Suppressor macrophage (primary cell): ENCODE measurements around the gene MLXIPL.
"Not testable (repeated sequence)": the region's sequence is repeated elsewhere in the genome, so short reads cannot be mapped to it uniquely, and the experiment has no call there.

ENCODE experiments used
- DNase-seq, 4 experiments: peaks; one replicate each; pipeline ENCODE4 v3.0.0-alpha.2; 2020 to 2022
- total RNA-seq, 17 experiments: gene quantifications; one replicate each; lab custom pipeline; 2026; ENCODE audit warnings: mixed read lengths in 6 of 17, inconsistent platforms in 3 of 17; lab: John Stamatoyannopoulos, UW

Gene MLXIPL
- 0.35 to 14.5 (median 2.2) reads per million in 17 experiments for total RNA-seq

DNA sequence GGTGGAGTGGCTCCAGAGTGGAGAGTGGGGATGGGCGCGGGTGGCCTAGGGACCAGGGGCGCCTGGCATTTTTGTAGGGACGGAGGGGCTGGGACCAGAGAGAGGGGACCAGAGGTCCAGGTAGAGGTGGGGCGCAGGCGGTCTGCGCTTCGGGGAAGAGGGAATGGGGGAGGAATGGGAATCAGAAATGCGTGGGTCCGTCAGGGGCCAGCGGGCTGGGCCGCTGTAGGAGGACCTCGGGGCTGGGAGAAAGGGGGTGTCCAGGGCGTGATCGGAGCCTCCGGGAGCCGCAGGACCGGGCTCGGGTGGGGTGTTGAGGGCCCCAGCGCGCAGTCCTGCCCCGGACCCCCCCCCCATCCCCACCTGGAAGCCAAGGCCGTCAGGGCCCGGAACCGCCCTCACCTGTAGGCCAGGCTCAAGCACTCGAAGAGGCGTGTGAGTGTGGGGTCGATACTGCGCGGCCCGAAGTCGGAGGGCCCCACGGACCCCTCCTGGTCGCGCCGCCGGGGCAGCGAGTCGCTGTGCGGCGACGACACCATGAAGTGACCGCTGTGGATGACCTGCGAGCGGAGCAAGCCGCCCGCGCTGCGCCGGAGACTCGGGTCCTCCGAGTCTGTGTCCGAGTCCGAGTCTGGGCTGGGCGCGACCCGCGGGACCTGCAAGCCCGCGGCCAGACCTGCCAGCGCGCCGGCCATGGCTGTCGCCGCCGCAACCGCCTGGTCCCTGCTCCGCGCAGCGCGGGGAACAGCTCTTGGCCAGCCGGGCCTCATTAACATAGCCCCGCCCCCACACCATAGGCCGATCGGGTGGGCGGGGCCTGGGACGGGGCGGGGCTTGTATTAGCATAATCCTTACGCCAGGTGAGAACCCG lies at the start of gene MLXIPL:
Gene MLXIPL, minus strand, starts transcription at position 725 of the 871 bp plus-strand sequence. Its CDS starts 30 bp downstream, at position 695.
- peak; percentile 80 to 90 (median 86) for DNase-seq

DNA sequence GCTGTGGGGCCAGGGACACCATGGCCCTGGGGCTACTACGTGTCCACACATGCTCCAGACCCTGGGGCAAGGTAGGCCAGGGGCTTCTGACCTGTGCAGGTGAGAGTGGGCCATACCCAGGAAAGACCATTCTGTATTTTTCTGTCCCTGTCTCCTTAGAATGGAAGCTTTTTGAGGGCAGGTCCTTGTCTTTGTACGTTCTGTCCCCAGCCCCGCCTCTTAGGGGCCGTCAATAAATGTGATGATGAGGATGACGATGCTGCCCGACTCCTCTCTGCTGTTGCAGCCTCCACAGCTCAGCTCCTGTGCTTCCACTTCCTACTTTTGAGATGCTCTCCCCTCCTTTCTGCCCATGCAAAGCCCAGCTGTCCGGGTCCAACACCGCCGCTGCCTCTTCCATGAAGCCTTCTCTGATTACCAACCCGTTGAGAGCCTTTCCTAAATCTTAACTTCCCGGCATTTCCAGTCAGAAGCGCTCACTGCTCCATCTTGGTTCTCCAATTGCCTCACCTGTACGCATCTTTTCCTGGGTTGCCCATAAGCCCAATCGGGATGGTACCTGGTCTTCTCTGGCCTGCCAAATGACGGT lies 47.6 kb upstream of the MLXIPL start:
- DNase-seq = no peak

DNA sequence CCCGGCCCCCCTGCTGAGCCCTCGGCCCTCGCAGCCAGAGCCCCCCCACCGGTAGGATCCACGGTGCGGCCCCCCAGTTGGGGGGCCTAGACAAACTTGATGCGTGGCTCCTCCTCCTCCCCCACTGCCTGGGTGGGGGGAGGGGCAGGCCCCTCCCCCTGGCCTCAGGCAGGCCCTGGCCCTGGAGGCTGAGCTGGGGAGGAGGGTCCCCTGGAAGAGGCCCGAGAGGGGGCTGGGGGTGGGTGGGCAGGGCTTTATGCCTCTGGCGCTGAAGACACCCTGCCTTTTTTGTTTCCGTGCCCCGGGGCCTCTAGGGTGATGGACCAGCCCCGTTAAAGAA lies 47.0 kb upstream of the MLXIPL start:
- no peak for DNase-seq

DNA sequence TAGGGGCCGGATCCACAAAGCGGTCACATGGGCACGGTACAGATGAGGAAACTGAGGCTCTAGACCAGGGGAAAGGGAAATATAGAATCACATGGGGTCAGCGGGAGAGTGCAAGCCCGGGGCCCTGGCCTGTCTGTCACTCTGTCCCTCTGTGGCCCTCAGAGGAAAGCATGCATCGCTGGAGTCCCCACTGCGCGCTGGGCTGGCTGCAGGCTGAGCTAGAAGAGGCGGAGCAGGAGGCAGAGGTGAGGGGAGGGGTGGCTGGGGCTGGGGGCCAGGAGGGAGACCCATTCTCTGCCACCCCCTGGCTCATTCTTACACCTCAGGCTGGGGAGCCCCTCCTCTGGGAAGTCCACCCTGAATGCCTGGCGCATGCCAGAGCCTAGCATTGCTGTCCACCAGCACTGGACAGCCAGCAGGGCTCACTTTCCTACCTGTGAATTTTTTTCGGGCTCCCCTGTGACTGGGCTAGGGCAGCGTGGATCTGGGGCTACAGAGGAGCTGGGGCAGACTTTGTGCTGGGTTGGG lies 45.6 kb upstream of the MLXIPL start:
- DNase-seq = no peak

DNA sequence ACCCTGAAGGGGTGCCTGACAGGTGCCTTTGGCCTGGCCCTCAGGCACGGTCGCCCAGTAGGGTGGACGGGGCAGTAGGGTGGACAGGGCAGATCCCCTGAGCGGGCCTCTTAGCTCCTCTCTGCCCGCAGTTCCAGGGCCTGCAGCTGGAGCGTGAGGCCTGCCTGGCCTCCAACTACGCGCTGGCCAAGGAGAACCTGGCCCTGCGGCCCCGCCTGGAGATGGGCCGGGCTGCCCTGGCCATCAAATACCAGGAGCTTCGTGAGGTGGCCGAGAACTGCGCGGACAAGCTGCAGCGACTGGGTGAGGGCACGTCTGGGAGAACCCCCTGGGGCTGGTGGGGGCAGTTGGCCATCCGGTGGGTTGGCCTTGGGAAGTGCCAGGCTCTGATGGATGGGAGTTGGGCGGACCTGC lies 45.0 kb upstream of the MLXIPL start:
- DNase-seq = no peak

DNA sequence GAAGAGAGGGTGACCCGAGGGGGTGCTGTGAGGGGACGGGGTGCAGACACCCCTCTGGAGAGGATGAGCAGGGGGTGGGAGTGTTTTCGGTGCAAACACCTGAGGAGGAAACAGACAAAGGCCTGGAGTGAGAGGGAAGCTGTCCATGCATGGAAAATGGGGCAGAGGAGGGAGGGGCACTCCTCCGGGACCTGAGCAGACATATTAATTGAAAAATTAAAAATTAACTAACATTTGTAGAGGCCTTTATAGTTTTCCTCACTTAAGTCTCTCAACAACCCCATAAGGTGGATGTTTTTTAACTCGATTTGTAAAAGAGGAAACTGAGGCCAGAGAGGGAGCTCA lies 44.5 kb upstream of the MLXIPL start:
- no peak for DNase-seq

- DNase-seq = no peak
These were observed 44.0 kb upstream of the MLXIPL start for GRCh38 chr7:73668103-73668885.

DNA sequence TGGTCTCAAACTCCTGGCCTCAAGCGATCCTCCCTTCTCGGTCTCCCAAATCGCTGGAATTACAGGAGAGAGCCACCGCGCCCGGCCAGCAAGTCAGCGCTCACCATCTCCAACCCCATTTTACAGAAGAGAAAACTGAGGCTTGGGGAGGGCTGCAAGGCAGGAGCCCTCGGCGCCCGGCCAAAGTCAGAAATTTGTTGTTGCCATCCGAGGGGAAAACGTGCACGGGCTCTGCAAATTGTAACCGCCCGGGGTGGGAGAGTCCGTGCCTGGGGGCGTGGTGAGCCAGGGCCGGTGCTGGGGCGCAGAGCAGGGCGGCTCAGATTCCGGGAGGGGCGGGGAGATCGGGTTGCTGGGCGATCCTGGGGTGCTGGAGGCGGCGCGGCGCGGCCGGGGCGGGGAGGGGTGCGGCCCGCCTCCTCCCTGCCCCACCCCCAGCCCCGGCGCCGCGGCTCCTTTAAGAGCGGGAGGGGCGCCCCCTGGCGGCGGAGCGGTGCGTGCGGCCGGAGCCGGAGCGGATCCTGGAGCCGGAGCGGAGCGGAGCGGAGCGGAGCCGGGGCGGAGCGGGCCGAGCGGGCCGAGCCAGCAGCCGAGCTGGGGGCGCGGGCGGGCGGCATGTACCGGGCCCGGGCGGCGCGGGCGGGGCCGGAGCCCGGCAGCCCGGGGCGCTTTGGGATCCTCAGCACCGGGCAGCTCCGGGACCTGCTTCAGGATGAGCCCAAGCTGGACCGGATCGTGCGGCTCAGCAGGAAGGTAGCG lies 43.2 kb upstream of the MLXIPL start, which contains the start of gene VPS37D:
Gene VPS37D, plus strand, starts transcription at position 488 of the 759 bp plus-strand sequence. Its CDS starts 128 bp downstream, at position 616.
- DNase-seq = peak; percentile 90 to 98 (median 96)

DNA sequence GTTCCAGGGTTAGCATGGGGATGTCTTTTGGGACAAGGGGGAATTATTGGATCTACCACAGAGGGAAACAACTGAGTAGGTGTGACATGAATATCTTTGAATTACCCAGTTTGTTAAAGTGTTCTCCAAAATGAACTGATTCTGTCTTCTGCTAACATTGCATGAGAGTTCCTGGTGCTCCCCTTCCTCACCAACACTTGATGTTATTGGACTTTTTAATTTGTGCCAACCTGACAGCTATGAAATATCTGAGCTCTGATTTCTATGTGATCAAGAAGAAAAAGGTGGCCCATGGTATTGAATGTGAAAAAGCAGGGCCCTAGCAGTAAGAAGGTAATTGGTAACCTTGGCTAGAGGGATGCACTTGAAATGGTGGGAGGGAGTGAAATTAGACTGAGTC lies 38.7 kb upstream of the MLXIPL start:
- no peak for DNase-seq

DNA sequence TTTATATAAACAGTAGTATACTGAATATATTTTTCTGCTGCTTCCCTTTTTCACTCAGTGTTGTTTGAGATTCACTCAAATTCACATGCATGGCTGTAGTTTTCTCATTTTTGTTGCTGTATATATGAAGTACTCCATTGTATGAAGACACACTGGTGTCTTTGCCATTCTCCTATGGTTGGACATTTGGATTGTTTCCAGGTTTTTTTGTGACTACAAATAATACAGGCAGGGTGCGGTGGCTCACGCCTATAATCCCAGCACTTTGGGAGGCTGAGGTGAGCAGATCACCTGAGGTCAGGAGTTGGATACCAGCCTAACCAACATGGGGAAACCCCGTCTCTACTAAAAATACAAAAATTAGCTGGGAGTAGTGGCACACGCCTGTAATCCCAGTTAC lies 36.3 kb upstream of the MLXIPL start:
- DNase-seq = not testable (repeated sequence)

- no peak for DNase-seq
These were observed 35.7 kb upstream of the MLXIPL start for GRCh38 chr7:73659983-73660382.

DNA sequence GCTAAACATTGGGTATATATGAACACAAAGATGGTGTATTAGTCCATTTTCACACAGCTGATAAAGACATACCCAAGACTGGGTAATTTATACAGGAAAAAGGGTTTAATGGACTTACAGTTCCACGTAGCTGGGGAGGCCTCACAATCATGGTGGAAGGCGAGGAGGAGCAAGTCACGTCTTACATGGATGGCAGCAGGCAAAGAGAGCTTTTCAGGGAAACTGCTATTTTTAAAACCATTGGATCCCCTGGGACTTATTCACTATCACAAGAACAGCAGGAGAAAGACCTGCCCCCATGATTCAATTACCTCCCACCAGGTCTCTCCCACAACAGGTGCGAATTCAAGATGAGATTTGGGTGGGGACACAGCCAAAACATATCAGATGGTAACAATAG lies 31.0 kb upstream of the MLXIPL start:
- not testable (repeated sequence) for DNase-seq

DNA sequence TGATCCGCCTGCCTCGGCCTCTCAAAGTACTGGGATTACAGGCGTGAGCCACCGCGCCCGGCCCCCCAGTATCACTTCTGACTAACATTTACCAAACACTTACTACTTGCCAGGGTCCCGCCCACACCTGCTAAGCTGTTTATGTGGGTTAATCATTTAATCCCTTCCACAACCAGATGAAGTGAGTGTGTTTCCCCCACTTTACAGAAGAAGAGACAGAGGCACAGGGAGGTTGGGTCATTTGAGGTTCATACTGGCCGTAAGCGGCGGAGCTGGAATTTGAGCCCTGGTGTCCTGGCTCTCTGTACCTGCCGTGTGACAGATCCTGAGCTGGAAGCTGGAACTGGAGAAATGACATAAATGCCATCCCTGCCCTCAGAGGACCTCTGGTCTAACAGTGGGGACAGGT lies 28.2 kb upstream of the MLXIPL start:
- no peak for DNase-seq

- DNase-seq = no peak
These were observed 26.2 kb upstream of the MLXIPL start for GRCh38 chr7:73650524-73650923.

DNA sequence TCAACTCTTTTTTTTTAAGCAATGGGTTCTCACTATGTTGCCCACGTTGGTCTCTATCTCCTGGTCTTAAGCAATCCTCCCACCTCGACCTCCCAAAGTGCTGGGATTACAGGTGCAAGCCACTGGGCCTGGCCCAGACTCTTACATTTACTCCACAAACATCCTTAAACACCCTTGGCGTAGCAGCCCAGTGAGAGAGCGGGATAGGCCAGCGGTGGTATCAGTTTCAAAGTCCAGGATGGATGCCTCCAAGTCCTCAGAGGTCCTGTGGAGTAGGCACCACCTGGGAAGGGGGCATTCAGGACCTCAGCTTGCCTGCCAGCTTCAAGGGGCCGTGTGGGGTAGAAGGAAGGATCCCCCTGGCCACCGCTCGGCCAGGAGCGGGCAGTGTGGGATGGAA lies 25.3 kb upstream of the MLXIPL start:
- DNase-seq = no peak

GRCh38 chr7:73648593-73649332 lies 24.4 kb upstream of the MLXIPL start:
- no peak for DNase-seq

DNA sequence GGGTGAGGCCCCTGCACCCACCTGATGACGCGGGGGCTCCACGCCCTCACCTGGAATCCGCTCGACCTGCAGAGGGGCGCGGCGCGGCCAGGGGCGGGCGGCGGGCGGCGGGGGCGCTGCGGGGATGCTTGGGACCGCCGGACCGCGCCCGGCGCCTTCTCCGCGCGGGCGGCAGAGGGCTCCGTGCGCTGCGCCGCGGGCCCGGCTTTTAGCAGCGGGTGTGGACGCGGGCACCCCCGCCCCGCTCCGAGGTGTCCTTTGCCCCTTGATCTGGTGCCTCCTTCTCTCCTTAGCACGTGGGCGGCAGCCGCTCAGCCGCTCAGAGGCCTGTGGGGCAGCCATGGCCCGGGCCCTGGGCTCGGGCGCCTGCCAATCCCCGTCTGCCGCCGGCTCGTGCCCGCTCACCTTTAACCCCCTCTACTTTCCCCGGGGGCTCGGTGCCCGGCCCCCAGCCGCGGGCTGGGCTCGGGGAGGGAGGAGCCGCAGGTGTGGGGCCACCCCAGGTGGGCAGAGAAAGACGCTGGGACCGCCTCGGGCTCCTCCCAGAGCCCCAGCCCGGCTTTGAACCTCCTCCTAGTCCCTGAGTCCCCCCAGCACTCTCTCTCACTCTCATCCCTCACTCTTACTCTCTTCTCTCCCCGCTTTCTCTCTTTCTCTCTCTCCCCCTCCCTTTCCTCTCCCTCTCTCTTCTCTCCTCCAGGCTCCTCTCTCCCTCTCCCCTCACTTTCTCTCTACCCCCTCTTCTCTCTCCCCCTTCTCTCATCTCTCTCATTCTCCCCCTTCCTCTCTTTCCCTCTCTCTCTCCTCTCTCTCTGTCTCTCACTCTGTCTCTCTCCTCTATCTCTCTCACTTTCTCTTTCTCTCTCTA lies 23.6 kb upstream of the MLXIPL start:
- DNase-seq = peak; percentile 22 to 60 (median 46)

DNA sequence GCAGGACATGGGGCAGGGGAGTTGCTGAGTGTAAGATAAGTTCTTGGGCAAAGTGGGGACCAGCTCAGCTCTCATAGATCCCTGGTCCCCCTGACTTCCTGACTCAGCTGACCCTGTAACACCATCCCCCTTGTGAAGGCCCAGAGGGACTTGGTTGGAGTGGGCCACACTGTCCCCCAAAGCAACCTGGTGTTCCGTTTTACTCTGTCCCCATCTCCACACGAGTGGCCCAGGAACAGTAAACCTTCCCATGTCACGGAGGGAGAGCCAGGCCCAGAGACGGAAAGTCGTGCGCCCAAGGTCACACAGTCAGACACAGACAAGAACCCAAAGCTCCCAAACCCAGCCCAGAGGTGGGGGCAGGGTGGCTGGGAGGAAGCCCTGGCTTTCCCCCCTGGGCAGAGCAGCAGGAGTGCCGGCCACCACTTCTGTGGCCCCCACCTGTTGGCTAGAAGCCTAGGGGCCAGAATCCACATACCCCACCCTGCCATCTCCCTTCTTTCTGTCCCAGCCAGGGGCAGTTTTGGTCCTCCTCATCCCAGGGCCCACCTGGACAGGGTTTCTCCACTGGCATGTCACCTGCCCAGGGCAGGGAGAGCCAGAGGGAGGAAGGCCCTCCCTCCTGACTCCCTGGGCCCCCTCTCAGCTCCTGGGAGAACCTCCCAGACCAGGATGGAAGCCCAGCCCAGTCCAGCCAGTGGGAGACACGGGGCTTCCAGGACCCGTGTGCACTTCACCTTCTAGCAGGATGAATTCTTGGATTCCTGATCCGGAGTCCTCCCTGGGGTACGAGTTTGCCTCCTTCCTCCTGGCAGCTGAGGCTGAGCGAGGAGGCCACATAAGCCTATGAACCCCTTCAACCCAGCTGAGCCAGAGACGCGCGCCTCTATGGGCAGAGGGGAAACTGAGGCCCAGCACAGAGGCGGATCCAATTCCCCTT lies 22.7 kb upstream of the MLXIPL start:
- no peak for DNase-seq

DNA sequence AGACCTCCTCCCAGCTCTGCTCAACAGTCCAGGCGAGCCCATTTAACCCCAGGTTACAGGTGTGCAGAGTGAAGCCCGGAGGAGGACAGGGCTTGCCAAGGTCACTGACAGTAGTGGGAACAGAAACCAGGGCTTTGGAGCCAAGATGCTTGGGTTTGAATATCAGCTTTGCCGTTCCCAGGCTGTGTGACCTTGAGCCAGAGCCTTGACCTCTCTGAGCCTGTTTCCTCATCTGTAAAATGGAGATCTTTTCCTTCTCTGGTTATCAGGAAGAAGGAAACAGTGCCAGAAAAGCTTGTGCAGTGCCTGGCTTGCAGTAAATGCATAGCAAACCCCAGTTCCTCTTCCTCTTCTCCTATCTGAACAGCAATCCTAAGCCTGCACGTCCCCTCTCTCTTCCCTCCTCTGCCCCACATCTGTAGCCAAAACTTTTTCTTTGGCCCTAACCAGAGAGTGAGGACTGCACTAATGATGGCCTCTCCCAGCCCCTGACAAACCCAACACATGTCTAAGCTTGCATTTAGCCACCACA lies 21.4 kb upstream of the MLXIPL start:
- DNase-seq = peak; percentile 37 to 68 (median 64)
